IPS DF 4.7 (cell line): ENCODE data around the gene PLK1.
A peak's percentile ranks its signal among the peaks of the same experiment; 100 is the strongest.

ENCODE experiments used
- DNase-seq: peaks from one replicate; pipeline ENCODE4 v3.0.0-alpha.2; 2013; ENCODE audit warnings: low spot score; ENCODE audit errors: extremely low read depth

PLK1 gene

GRCh38 chr16:23679274-23679985 lies 741 bp downstream of the PLK1 start:
- no peak for DNase-seq

GRCh38 chr16:23679986-23680336 lies 1.3 kb downstream of the PLK1 start:
- no peak for DNase-seq

GRCh38 chr16:23682181-23682580 lies 3.5 kb downstream of the PLK1 start:
- no peak for DNase-seq

- DNase-seq: no peak
These were observed 4.8 kb downstream of the PLK1 start for GRCh38 chr16:23683487-23683886.

DNA sequence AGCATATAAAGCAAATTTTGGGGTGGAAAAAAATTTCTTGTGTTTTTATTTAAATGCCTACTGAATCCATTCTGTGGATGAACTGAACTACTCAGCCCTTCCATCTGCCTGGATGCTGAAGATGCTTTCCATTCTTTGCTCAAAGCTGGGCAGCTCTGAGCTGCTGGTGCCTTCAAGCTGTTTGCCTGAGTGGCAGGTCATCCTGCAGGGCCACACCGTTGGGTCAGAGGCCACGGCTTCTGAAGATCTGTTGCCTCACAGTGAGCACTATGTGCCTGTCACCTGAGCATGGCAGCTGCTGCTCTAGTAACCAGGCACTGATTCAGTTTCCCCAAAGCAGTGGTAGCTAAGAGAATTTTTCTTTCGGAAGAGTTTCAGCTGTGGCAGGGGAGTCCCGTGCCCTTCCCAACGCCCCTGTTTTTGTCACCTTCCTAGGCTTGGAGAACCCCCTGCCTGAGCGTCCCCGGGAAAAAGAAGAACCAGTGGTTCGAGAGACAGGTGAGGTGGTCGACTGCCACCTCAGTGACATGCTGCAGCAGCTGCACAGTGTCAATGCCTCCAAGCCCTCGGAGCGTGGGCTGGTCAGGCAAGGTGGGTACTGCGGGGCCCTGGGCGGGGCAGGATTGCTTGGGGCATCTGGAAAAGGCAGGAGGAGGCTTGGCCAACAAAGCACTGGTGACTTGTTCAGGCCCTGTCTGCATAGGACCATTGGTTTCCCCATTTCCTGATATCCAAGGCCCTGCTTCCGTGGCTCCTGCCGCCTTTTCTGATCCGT lies 8.5 kb downstream of the PLK1 start:
- DNase-seq: no peak

- DNase-seq: no peak
These were observed 10.9 kb downstream of the PLK1 start for GRCh38 chr16:23689442-23690187.

DNA sequence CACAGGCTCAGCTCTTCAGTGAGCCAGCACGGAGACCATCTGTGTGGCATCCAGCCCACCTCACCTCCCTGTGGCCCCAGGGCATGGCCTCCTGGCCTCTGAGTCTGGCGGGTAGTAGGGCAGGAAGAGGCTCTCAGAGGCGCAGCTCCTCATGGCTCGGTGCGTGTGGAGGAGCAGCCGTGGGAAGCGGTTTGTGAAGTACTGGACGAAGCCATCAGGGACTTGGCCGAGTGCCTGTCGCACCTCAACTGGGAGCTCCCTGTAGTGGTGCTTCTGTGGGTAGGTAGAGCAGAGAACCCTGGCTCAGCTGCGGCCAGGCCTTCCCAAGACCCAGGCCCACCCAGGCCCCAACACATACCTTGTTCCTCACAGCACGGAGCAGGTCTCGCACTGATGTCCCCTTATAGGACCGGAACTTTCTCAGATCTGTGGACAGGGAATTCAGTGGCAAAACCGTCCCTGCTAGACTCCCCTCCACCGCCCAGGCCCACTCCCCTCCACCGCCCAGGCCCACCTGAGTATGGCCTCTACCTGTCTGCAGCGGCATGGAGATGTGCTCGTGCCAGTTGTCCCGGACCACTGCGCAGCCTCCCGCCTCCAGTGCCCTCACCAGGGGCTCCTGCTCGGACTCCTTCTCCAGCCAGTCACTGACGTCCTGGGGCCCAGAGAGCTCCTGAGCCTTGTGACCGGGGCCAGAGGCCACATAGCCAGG lies 12.2 kb downstream of the PLK1 start:
- DNase-seq: no peak

GRCh38 chr16:23691483-23692189 lies 12.9 kb downstream of the PLK1 start:
- DNase-seq: no peak

DNA sequence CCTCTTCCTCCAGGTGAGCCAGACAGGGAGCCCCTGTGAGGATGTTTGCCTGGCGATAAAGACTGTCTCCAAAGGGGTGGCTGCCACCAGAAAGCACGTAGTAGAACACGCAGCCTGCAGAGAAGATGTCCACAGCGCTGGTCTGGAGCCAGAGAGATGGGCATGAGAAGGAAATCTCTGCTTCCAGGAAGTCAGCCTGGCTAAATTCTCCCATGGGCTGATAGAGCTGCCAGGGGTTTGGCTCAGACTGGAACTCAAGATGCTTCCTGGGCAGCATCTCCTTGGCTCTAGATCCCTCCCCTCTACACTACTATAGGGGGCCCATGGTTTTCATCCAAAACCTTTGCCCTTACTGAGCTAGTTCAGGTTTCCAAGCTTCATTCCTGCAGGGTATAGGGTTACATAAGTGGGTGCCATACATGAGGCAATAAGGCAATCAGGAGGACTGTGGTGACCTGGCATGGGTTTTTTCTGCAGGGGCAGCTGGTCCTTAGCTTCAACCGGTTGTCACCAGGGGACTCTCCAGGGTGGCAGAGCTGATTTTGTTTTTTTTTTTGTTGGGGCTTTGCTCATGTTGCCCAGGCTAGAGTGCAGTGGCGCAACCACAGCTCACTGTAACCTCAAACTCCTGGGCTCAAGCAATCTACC lies 13.6 kb downstream of the PLK1 start:
- no peak for DNase-seq

DNA sequence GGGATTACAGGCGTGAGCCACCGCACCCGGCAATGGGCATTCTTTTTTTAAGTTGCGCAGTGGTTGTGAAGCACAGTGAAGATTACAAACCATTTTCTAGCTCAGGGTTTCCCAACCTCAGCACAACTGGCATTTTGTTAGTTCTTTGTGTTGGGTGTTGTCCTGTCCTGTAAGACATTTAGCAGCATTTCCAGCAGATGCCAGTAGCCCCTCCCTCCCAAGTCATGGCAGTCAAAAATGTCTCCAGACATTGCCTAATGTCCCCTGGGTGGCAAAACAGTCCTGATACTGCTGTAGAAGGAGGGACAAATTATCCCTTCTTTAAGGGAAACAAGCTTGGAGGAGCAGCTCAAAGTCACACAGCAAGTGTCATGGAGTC lies 15.6 kb downstream of the PLK1 start:
- DNase-seq: no peak

DNA sequence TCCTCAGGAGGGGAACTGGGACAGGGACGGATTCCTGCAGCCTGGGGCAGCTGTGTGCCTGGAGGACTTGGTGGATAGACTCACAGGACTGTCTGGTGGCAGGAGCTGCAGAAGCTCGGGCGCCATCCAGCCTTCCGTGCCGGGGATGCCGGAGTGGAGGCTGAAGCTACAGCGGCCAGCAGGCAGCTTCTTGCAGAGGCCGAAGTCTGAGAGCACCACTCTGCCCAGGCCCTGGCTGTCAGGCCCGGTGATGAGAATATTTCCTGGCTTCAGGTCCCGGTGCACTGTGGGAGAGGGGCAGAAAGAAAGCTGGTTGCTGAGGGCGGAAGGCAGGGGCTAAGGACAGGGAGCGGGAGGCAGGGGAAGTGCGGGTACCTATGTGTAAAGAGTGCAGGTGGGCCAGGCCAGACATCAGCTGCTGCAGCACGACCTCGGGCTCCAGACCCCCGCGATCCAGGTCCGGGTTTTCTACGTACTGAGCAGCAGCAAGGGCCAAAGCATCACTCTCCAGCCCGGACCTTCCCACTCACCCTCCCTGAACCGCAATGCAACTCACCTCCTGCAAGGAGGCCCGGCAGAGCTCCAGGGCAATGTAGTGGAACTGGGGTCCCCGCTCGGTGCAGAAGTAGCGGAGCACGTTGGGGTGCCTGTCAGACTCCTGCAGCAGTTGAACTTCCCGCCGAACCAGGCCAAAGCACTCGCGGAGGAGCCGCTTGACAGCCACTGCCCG lies 16.1 kb downstream of the PLK1 start:
- DNase-seq: peak; percentile 58

- no peak for DNase-seq
These were observed 17.1 kb downstream of the PLK1 start for GRCh38 chr16:23695756-23696155.

GRCh38 chr16:23699100-23699499 lies 20.4 kb downstream of the PLK1 start:
- DNase-seq: no peak

GRCh38 chr16:23700093-23700492 lies 21.4 kb downstream of the PLK1 start:
- DNase-seq: no peak

DNA sequence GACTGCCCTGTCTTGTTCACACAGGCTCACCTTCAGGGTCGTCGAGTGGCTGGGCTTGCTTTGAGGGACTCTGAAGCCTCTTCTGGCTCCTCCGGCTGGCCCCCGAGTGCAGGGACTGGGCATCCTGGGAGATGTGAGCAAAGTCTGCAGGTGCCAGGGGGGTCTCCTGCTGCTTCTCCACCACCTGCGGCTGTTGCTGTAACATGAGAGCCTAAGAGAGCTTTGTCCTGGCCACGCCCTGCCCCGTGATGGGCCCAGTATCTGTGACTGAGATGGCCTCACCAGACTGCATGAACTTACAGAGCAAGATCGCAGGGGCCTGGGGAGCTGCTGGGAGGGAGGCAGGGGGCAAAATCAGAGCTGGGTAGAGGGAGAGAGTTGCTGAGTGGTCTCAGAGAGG lies 21.8 kb downstream of the PLK1 start:
- DNase-seq: no peak

- no peak for DNase-seq
These were observed 22.4 kb downstream of the PLK1 start for GRCh38 chr16:23701045-23701444.

DNA sequence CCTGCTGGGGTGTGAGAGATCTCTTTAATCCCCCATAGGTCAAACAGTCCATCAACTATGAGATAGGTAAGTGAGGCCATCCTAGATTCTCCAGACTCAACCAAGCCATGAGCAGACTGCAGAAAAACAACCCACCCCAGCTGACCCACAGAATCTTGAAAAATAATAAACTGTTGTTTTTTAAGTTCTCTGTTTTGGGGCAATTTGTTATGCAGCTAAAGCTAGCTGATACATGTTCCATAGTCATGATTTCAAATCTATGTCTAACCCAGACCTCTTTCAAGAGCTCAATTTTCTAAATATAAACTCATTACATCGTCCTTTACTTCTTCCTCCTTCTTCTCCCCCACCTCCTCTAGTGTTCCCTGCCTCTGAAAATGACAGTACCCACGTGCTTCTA lies 24.3 kb downstream of the PLK1 start:
- no peak for DNase-seq

DNA sequence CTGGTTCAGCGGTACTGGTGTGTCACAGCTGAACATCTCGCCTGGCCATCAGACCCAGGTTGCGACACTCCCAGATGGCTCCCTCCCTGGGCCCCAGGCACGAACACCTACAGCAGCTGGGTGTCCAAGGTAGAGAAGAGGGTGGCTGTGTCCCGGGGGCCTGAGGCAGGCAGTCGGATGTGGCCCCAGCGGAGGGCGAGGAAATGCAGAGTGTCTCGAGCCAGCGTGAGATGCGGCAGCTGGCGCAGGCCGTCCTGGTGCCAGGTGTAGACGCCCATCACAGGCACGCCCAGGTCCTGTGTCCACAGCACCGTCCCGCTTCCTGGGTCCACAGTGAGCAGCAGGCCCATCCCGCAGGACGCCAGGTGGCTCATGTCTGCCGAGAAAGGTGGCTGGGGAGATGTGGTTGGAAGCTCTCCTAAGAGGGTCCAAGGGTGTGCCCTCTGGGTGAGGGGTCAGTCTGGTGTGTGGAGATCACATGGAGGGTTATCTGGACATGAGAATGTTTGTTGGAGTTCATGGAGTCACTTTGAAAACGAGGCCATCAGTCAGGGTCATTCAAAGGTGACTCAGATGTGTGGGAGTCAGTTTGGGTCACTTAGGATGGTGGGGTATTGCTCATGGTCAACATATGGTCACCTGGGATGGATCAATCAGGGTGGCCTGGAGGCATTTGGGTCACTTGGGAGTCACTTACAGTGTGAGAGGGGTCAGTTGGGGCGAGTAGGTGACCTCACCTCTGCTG lies 26.3 kb downstream of the PLK1 start:
- DNase-seq: no peak

- no peak for DNase-seq
These were observed 26.8 kb downstream of the PLK1 start for GRCh38 chr16:23705517-23705902.
